H9 (cell line): Measurements from ENCODE around the gene ZER1. TPM values are rescaled to one million over a fixed set of nuclear protein-coding genes. Genes with fewer than 3 reads are reported as not detected.

ENCODE experiments used
- DNase-seq: peaks from one replicate; pipeline ENCODE4 v3.0.0-alpha.2; 2017
- H2AFZ ChIP-seq: one replicate; pipeline ENCODE4 v1.6.1; 2013; ENCODE audit warnings: mild to moderate bottlenecking, low read length, control low read depth, moderate library complexity
- H2AK5ac ChIP-seq: 2 replicates; pipeline ENCODE4 v1.6.1; 2013; ENCODE audit warnings: low read length, control low read depth, mixed read lengths; ENCODE audit not compliant: insufficient read length
- H2BK120ac ChIP-seq: one replicate; pipeline ENCODE4 v1.6.1; 2013; ENCODE audit warnings: low read depth, mild to moderate bottlenecking, low read length, control low read depth, inconsistent platforms; ENCODE audit not compliant: poor library complexity, severe bottlenecking
- H2BK12ac ChIP-seq: 2 replicates; pipeline ENCODE4 v1.6.1; 2013; ENCODE audit warnings: low read length, control low read depth, mixed read lengths, low read depth; ENCODE audit not compliant: insufficient read length
- H2BK15ac ChIP-seq: 2 replicates; pipeline ENCODE4 v1.6.1; 2013; ENCODE audit warnings: low read depth, low read length, control low read depth
- H2BK20ac ChIP-seq: one replicate; pipeline ENCODE4 v1.6.1; 2013; ENCODE audit warnings: low read depth, mild to moderate bottlenecking, low read length, control low read depth, inconsistent platforms; ENCODE audit not compliant: poor library complexity, severe bottlenecking
- H2BK5ac ChIP-seq: 2 replicates; pipeline ENCODE4 v1.6.1; 2013; ENCODE audit warnings: low read length, control low read depth, mixed read lengths; ENCODE audit not compliant: insufficient read length
- H3K14ac ChIP-seq: 2 replicates; pipeline ENCODE4 v1.6.1; 2013; ENCODE audit warnings: low read length, control low read depth; ENCODE audit not compliant: insufficient read depth
- H3K18ac ChIP-seq: 2 replicates; pipeline ENCODE4 v1.6.1; 2013; ENCODE audit warnings: low read depth, mild to moderate bottlenecking, mixed read lengths, low read length, control low read depth; ENCODE audit not compliant: insufficient read length
- H3K23ac ChIP-seq: 2 replicates; pipeline ENCODE4 v1.6.1; 2013; ENCODE audit warnings: low read length, control low read depth, mixed read lengths, low read depth; ENCODE audit not compliant: insufficient read length
- H3K23me2 ChIP-seq: 2 replicates; pipeline ENCODE4 v1.6.1; 2013; ENCODE audit warnings: low read depth, mild to moderate bottlenecking, mixed read lengths, low read length, control low read depth; ENCODE audit not compliant: insufficient read length, poor library complexity, severe bottlenecking
- H3K27ac ChIP-seq: 2 replicates; pipeline ENCODE4 v1.5.1; 2013; ENCODE audit warnings: low read length, control low read depth, mixed read lengths, low read depth; ENCODE audit not compliant: insufficient read length
- H3K27me3 ChIP-seq: 2 replicates; pipeline ENCODE4 v1.6.1; 2013; ENCODE audit warnings: low read length, control low read depth, inconsistent platforms; ENCODE audit not compliant: insufficient read depth
- H3K4ac ChIP-seq: 2 replicates; pipeline ENCODE4 v1.6.1; 2013; ENCODE audit warnings: low read depth, mild to moderate bottlenecking, control low read depth, inconsistent platforms, low read length, moderate library complexity
- H3K4me1 ChIP-seq: 2 replicates; pipeline ENCODE4 v1.6.1; 2013; ENCODE audit warnings: low read length, control low read depth, inconsistent platforms; ENCODE audit not compliant: insufficient read depth
- H3K4me2 ChIP-seq: 2 replicates; pipeline ENCODE4 v1.6.1; 2013; ENCODE audit warnings: low read length, control low read depth, mixed read lengths; ENCODE audit not compliant: insufficient read length, insufficient read depth
- H3K56ac ChIP-seq: 2 replicates; pipeline ENCODE4 v1.6.1; 2013; ENCODE audit warnings: low read depth, mild to moderate bottlenecking, mixed read lengths, low read length, control low read depth; ENCODE audit not compliant: insufficient read length
- H3K79me1 ChIP-seq: 2 replicates; pipeline ENCODE4 v1.6.1; 2013; ENCODE audit warnings: low read depth, mild to moderate bottlenecking, moderate library complexity, low read length, control low read depth, inconsistent platforms; ENCODE audit not compliant: insufficient read depth, poor library complexity, severe bottlenecking
- H3K79me2 ChIP-seq: 2 replicates; pipeline ENCODE4 v1.6.1; 2013; ENCODE audit warnings: low read length, control low read depth, inconsistent platforms; ENCODE audit not compliant: insufficient read depth
- H3K9ac ChIP-seq: 2 replicates; pipeline ENCODE4 v1.6.1; 2013; ENCODE audit warnings: low read length, control low read depth, mixed read lengths; ENCODE audit not compliant: insufficient read length; ENCODE audit errors: extremely low read depth
- H3K9me3 ChIP-seq: one replicate; pipeline ENCODE4 v1.6.1; 2013; ENCODE audit warnings: low read depth, low read length, inconsistent platforms; ENCODE audit not compliant: control insufficient read depth
- H3T11ph ChIP-seq: one replicate; pipeline ENCODE4 v1.6.1; 2013; ENCODE audit warnings: mild to moderate bottlenecking, low read length, control low read depth, inconsistent platforms
- H4K20me1 ChIP-seq: one replicate; pipeline ENCODE4 v1.6.1; 2013; ENCODE audit not compliant: control insufficient read depth, insufficient read length, insufficient read depth
- H4K5ac ChIP-seq: 2 replicates; pipeline ENCODE4 v1.6.1; 2013; ENCODE audit warnings: low read depth, mild to moderate bottlenecking, mixed read lengths, low read length, control low read depth; ENCODE audit not compliant: insufficient read length
- H4K8ac ChIP-seq: replicated peaks from 2 replicates; pipeline ENCODE4 v1.6.1; 2013; ENCODE audit warnings: low read length, control low read depth, mixed read lengths, low read depth; ENCODE audit not compliant: insufficient read length
- H4K91ac ChIP-seq: 2 replicates; pipeline ENCODE4 v1.6.1; 2013; ENCODE audit warnings: low read depth, mild to moderate bottlenecking, moderate library complexity, mixed read lengths, low read length, control low read depth; ENCODE audit not compliant: insufficient read length
- H3K27ac Mint-ChIP-seq, 3 experiments: 2 replicates in 2 of 3; 3 replicates in 1 of 3; pipeline ENCODE4 v1.8.0; 2020 to 2021; ENCODE audit warnings: mixed read lengths in 3 of 3, mild to moderate bottlenecking in 1 of 3, moderate library complexity in 1 of 3
- H3K27me3 Mint-ChIP-seq: 2 replicates; pipeline ENCODE4 v1.8.0; 2021; ENCODE audit warnings: low read depth, mild to moderate bottlenecking, moderate library complexity, mixed read lengths
- H3K36me3 Mint-ChIP-seq, 3 experiments: 2 replicates in 2 of 3; 3 replicates in 1 of 3; pipeline ENCODE4 v1.8.0; 2020 to 2021; ENCODE audit warnings: low read depth in 3 of 3, mixed read lengths in 3 of 3; ENCODE audit not compliant: insufficient read depth in 1 of 3
- H3K4me1 Mint-ChIP-seq, 2 experiments: 2 replicates each; pipeline ENCODE4 v1.8.0; 2020; ENCODE audit warnings: mixed read lengths in 2 of 2
- H3K4me3 Mint-ChIP-seq, 2 experiments: 2 replicates in 1 of 2; 3 replicates in 1 of 2; pipeline ENCODE4 v1.8.0; 2020 to 2021; ENCODE audit warnings: mild to moderate bottlenecking in 2 of 2, mixed read lengths in 2 of 2, moderate library complexity in 1 of 2
- H3K9me3 Mint-ChIP-seq, 2 experiments: 2 replicates in 1 of 2; 3 replicates in 1 of 2; pipeline ENCODE4 v1.8.0; 2020; ENCODE audit warnings: mild to moderate bottlenecking in 2 of 2, mixed read lengths in 2 of 2, moderate library complexity in 1 of 2
- CTCF ChIP-seq: fragments of 200-600 bp; sonication (generic); conservative IDR thresholded peaks from 3 replicates; pipeline ENCODE4 v1.8.0; 2021; ENCODE audit warnings: antibody characterized with exemption, mild to moderate bottlenecking
- WGBS: extraction: QIAGEN DNeasy Blood & Tissue Kit; methylation state at CpG from one replicate; pipeline ENCODE4 v1.1.7; 2013; ENCODE audit warnings: missing lambda C conversion rate, low lambda C conversion rate, mixed read lengths; ENCODE audit not compliant: insufficient read length; ENCODE audit errors: extremely low coverage; 5-methylcytosine and 5-hydroxymethylcytosine counted together
- total RNA-seq: library from RNA; stranded (reverse); gene quantifications from 2 replicates; pipeline ENCODE4 v1.2.1, GENCODE V29; 2021

The ZER1 gene
- total RNA-seq, 1 experiment from 2014 or later, result 24.2 TPM

- Histone ChIP-seq H3K18ac (no peak overlapping the region), H3K27me3 (no peaks in the 10 kb centered on the region), H3K4me1 (no peaks in the 10 kb centered on the region), H2BK120ac (no peak overlapping the region), H2BK12ac (no peak overlapping the region), H3K56ac (no peak overlapping the region), H3K4ac (no peak overlapping the region), H3K14ac (no peak overlapping the region), H2AFZ (no peak overlapping the region), H4K20me1 (no peaks in the 10 kb centered on the region), H4K5ac (no peak overlapping the region), H3K27ac (no peak overlapping the region), H2BK15ac (no peak overlapping the region), H3K23ac (no peak overlapping the region), H2AK5ac (no peak overlapping the region), H3T11ph (no peak overlapping the region), H3K4me2 (no peak overlapping the region), H3K79me2 (no peaks in the 10 kb centered on the region), H3K79me1 (no peaks in the 10 kb centered on the region), H2BK20ac (no peak overlapping the region), H3K9ac (no peak overlapping the region), H4K91ac (no peak overlapping the region), H3K23me2 (no peaks in the 10 kb centered on the region), H2BK5ac (no peak overlapping the region), H3K9me3 (no peaks in the 10 kb centered on the region), H4K8ac (no peak overlapping the region)
- no peak for TF ChIP-seq CTCF
- no CpG with 5 or more reads among the region's 14 CpGs for WGBS
- H3K27ac Mint-ChIP-seq, result peak overlapping the region in 1 of 3 experiments; percentile 40; a peak in 1 of 7 replicates
- H3K9me3 Mint-ChIP-seq, result no peaks in the 10 kb centered on the region
- H3K36me3 Mint-ChIP-seq, result peaks cover 2 to 51% (median 44%) of the 10 kb centered on the region in 3 experiments; a peak in 5 of 7 replicates
- no peak overlapping the region for H3K4me3 Mint-ChIP-seq
- no peaks in the 10 kb centered on the region for H3K27me3 Mint-ChIP-seq
- no peaks in the 10 kb centered on the region for H3K4me1 Mint-ChIP-seq
- DNase-seq, result no peak
Measured at GRCh38 chr9:128805661-128806060, 33.9 kb upstream of the ZER1 start.
